Measurements from ENCODE around the gene NTNG1.
"Not testable (repeated sequence)": the region's sequence is repeated elsewhere in the genome, so short reads cannot be mapped to it uniquely, and the experiment has no call there.

NTNG1 gene

GRCh38 chr1:107140703-107141490 is at the start of gene NTNG1:
TSS of gene NTNG1 (plus strand) at chr1:107141039.
- DNase-seq (ENCODE audit: low read depth): no peak

- no peak for DNase-seq (ENCODE audit: low read depth)
Measured at GRCh38 chr1:107091418-107091817, 49.4 kb upstream of the NTNG1 start.

- DNase-seq (ENCODE audit: low read depth): not testable (repeated sequence)
Measured at GRCh38 chr1:107093395-107093794, 47.4 kb upstream of the NTNG1 start.

GRCh38 chr1:107095647-107096046 is 45.2 kb upstream of the NTNG1 start:
- DNase-seq (ENCODE audit: low read depth): no peak

- no peak for DNase-seq (ENCODE audit: low read depth)
Measured at GRCh38 chr1:107096690-107097089, 44.1 kb upstream of the NTNG1 start.

GRCh38 chr1:107098961-107099360 is 41.9 kb upstream of the NTNG1 start:
- DNase-seq (ENCODE audit: low read depth): no peak

GRCh38 chr1:107100331-107100984 is 40.4 kb upstream of the NTNG1 start:
- DNase-seq (ENCODE audit: low read depth): no peak

GRCh38 chr1:107105914-107106313 is 34.9 kb upstream of the NTNG1 start:
- DNase-seq (ENCODE audit: low read depth): no peak

GRCh38 chr1:107110326-107110725 is 30.5 kb upstream of the NTNG1 start:
- no peak for DNase-seq (ENCODE audit: low read depth)

GRCh38 chr1:107116306-107116790 is 24.5 kb upstream of the NTNG1 start:
- DNase-seq (ENCODE audit: low read depth): no peak

- DNase-seq (ENCODE audit: low read depth): no peak
Measured at GRCh38 chr1:107122225-107122624, 18.6 kb upstream of the NTNG1 start.

- DNase-seq (ENCODE audit: low read depth): no peak
Measured at GRCh38 chr1:107123741-107124140, 17.1 kb upstream of the NTNG1 start.

GRCh38 chr1:107124694-107125093 is 16.1 kb upstream of the NTNG1 start:
- no peak for DNase-seq (ENCODE audit: low read depth)

GRCh38 chr1:107132195-107132594 is 8.6 kb upstream of the NTNG1 start:
- no peak for DNase-seq (ENCODE audit: low read depth)

GRCh38 chr1:107132780-107133179 is 8.1 kb upstream of the NTNG1 start:
- DNase-seq (ENCODE audit: low read depth): no peak

- DNase-seq (ENCODE audit: low read depth): no peak
Measured at GRCh38 chr1:107135463-107135862, 5.4 kb upstream of the NTNG1 start.

GRCh38 chr1:107138166-107138565 is 2.7 kb upstream of the NTNG1 start:
- no peak for DNase-seq (ENCODE audit: low read depth)

GRCh38 chr1:107138767-107139445 is 1.9 kb upstream of the NTNG1 start:
- no peak for DNase-seq (ENCODE audit: low read depth)

- peak; percentile 72 for DNase-seq (ENCODE audit: low read depth)
Measured at GRCh38 chr1:107139833-107140702, 771 bp upstream of the NTNG1 start.

GRCh38 chr1:107141491-107142126 is 770 bp downstream of the NTNG1 start:
- no peak for DNase-seq (ENCODE audit: low read depth)

GRCh38 chr1:107142140-107142542 is 1.3 kb downstream of the NTNG1 start:
- peak; percentile 39 for DNase-seq (ENCODE audit: low read depth)
